K562 (cell line): ENCODE measurements around the gene EXOSC2. TPM values are rescaled to one million over a fixed set of nuclear protein-coding genes. Genes with fewer than 3 reads are reported as not detected.

ENCODE experiments used
- ATAC-seq: fragments of 200-7000 bp; cut with Tn5 transposase; 3 replicates; pipeline ENCODE4 v1.9.1; 2020; ENCODE audit warnings: moderate library complexity
- BruUV-seq: library from RNA; stranded (reverse); fragments of 400-500 nt; replicated peaks from 2 replicates; lab custom pipeline; 2021; lab: Mats Ljungman, UMichigan
- CTCF ChIA-PET: fragments of 300-600 bp; formaldehyde crosslinking; extraction: SDS; loops from one replicate; lab custom pipeline; 2021; ENCODE audit warnings: low intra/inter-chr PET ratio; lab: Yijun Ruan, JAX
- POLR2A ChIA-PET: fragments of 300-600, 350-650 bp; sonication (Branson Sonifier 250); formaldehyde crosslinking; extraction: SDS; loops from one replicate; lab custom pipeline; 2021; ENCODE audit warnings: antibody characterized with exemption, inconsistent platforms; lab: Yijun Ruan, JAX
- DNase-seq, 4 experiments: peaks; one replicate each; pipeline versions ENCODE4 v3.0.0 to v3.0.0-alpha.2; 2011 to 2018; ENCODE audit warnings: low spot score in 3 of 4, mixed read lengths in 3 of 4; ENCODE audit errors: extremely low read depth in 1 of 4
- FAIRE-seq: peaks from 2 replicates; lab custom pipeline; 2011; peaks lifted over from hg19 to GRCh38; lab: Jason Lieb, UNC
- H2AFZ ChIP-seq: 2 replicates; pipeline ENCODE4 v1.6.0; 2011; ENCODE audit warnings: low read depth, low read length, control low read depth, inconsistent platforms
- H3K27ac ChIP-seq: fragments of 200-600 bp; 3 replicates; pipeline ENCODE4 v1.8.0; 2011; ENCODE audit warnings: low read depth, mild to moderate bottlenecking, control low read depth, inconsistent platforms, low read length, moderate library complexity, mixed read lengths; ENCODE audit errors: extremely low read depth
- H3K27me3 ChIP-seq, 2 experiments: fragments of 300-600 bp in 1 of 2; 2 replicates in 1 of 2; 3 replicates in 1 of 2; pipeline versions ENCODE4 v1.6.0 to v1.8.0; 2011; ENCODE audit warnings: inconsistent platforms in 2 of 2, low read length in 2 of 2, mild to moderate bottlenecking in 1 of 2, mixed read lengths in 1 of 2, moderate library complexity in 1 of 2; ENCODE audit not compliant: control insufficient read depth in 2 of 2, insufficient read depth in 2 of 2
- H3K36me3 ChIP-seq: fragments of 300-600 bp; 3 replicates; pipeline ENCODE4 v1.8.0; 2011; ENCODE audit warnings: mild to moderate bottlenecking, low read length, inconsistent platforms; ENCODE audit not compliant: control insufficient read depth, insufficient read depth
- H3K4me1 ChIP-seq, 2 experiments: fragments of 200-600 bp in 1 of 2; replicated peaks in 1 of 2; 2 replicates in 1 of 2; 3 replicates in 1 of 2; pipeline versions ENCODE4 v1.5.1 to v1.8.0; 2011; ENCODE audit warnings: inconsistent platforms in 2 of 2, low read length in 2 of 2, mild to moderate bottlenecking in 1 of 2, mixed read lengths in 1 of 2, moderate library complexity in 1 of 2; ENCODE audit not compliant: control insufficient read depth in 2 of 2, insufficient read depth in 2 of 2
- H3K4me2 ChIP-seq: 2 replicates; pipeline ENCODE4 v1.6.1; 2011; ENCODE audit warnings: low read length, control low read depth, inconsistent platforms, mixed read lengths; ENCODE audit not compliant: insufficient read depth
- H3K4me3 ChIP-seq: fragments of 200-600 bp; sonication (generic), shearing (Covaris generic); 2 replicates; pipeline ENCODE4 v1.5.1; 2016; ENCODE audit warnings: control low read depth, inconsistent platforms
- H3K79me2 ChIP-seq: fragments of 200-600 bp; 3 replicates; pipeline ENCODE4 v1.8.0; 2011; ENCODE audit warnings: low read length, inconsistent platforms; ENCODE audit not compliant: control insufficient read depth, insufficient read depth
- H3K9ac ChIP-seq, 2 experiments: 2 replicates each; pipeline versions ENCODE4 v1.6.0 to v1.6.1; 2011; ENCODE audit warnings: low read depth in 2 of 2, low read length in 2 of 2, control low read depth in 1 of 2, inconsistent platforms in 1 of 2, mild to moderate bottlenecking in 1 of 2, mixed read lengths in 1 of 2; ENCODE audit not compliant: insufficient read depth in 1 of 2
- H3K9me1 ChIP-seq: one replicate; pipeline ENCODE4 v1.6.0; 2011; ENCODE audit warnings: inconsistent platforms, mild to moderate bottlenecking, low read length, moderate library complexity; ENCODE audit not compliant: control insufficient read depth, insufficient read depth
- H3K9me3 ChIP-seq: replicated peaks from 2 replicates; pipeline ENCODE4 v1.5.1; 2011; ENCODE audit warnings: low read depth, low read length, inconsistent platforms; ENCODE audit not compliant: control insufficient read depth, insufficient read depth
- H4K20me1 ChIP-seq: replicated peaks from 2 replicates; pipeline ENCODE4 v1.6.1; 2011; ENCODE audit warnings: low read length, inconsistent platforms, mixed read lengths; ENCODE audit not compliant: control insufficient read depth, insufficient read depth
- CBX1 ChIP-seq: sonication (generic); IDR thresholded peaks from 2 replicates; pipeline ENCODE4 v1.6.1; 2016; ENCODE audit warnings: antibody characterized with exemption, low read depth, mild to moderate bottlenecking
- HNRNPUL1 ChIP-seq: fragments of 200-400 bp; formaldehyde crosslinking; IDR thresholded peaks from 2 replicates; pipeline ENCODE4 v1.6.1; 2017; ENCODE audit warnings: low read length
- MEF2A ChIP-seq: IDR thresholded peaks from 2 replicates; pipeline ENCODE4 v1.6.1; 2011; ENCODE audit warnings: low read depth, mild to moderate bottlenecking, low read length, moderate library complexity; ENCODE audit not compliant: control insufficient read depth
- SMAD3 ChIP-seq: fragments of 450-650 bp; formaldehyde crosslinking; conservative IDR thresholded peaks from 2 replicates; pipeline ENCODE4 v1.4.0; 2020; ENCODE audit warnings: mild to moderate bottlenecking
- ZFP91 ChIP-seq: sonication (generic); formaldehyde crosslinking; IDR thresholded peaks from 2 replicates; pipeline ENCODE4 v1.8.0; 2022; ENCODE audit warnings: mild to moderate bottlenecking, missing genetic modification reagents
- ZNF507 ChIP-seq: conservative IDR thresholded peaks from 2 replicates; pipeline ENCODE4 v1.6.1; 2017; ENCODE audit warnings: missing genetic modification characterization, missing compliant biosample characterization
- ZNF778 ChIP-seq: fragments of 450-650 bp; formaldehyde crosslinking; IDR thresholded peaks from 2 replicates; pipeline ENCODE4 v1.4.0; 2020; ENCODE audit warnings: mild to moderate bottlenecking, moderate library complexity
- WGBS: fragments of 100-300 bp; shearing (Covaris generic); methylation state at CpG from one replicate; pipeline ENCODE4 v1.1.6; 2016; ENCODE audit warnings: low coverage, mixed read lengths; ENCODE audit not compliant: insufficient coverage; ENCODE audit errors: missing lambda C conversion rate; 5-methylcytosine and 5-hydroxymethylcytosine counted together
- in situ Hi-C: fragments of 300-500 bp; cut with MboI; formaldehyde crosslinking; loops from 4 replicates; pipeline ENCODE4 v1.15.0; 2018; ENCODE audit warnings: inconsistent platforms, mixed read lengths
- intact Hi-C: fragments of 100-400 bp; cut with micrococcal nuclease; formaldehyde crosslinking; loops from 2 replicates; pipeline ENCODE4 v1.14.2; 2022
- polyA plus RNA-seq, 8 experiments: library from polyadenylated mRNA; depleted of rRNA in 4 of 8; stranded (reverse) in 5 of 8; unstranded in 3 of 8; fragments of >200 nt; fragmentation: Nextera tagmentation in 2 of 8; fragmentation: Illumina TruSeq in 1 of 8; extraction: Ambion mirVana in 2 of 8; extraction: Trizol in 1 of 8; gene quantifications; 2 replicates each; pipeline versions ENCODE4 v1.2.1 to v1.2.3, GENCODE V29; 2011 to 2014; ENCODE audit warnings: inconsistent platforms in 1 of 8, missing spikeins in 1 of 8
- total RNA-seq, 7 experiments: library from RNA; depleted of rRNA in 6 of 7; stranded (reverse); fragments of >200 nt in 6 of 7; fragmentation: Illumina TruSeq in 2 of 7; extraction: Trizol in 2 of 7; gene quantifications; 2 replicates each; pipeline versions ENCODE4 v1.2.1 to v1.2.3, GENCODE V29; 2011 to 2021; ENCODE audit warnings: low replicate concordance in 1 of 7

The EXOSC2 gene
- total and polyA plus RNA-seq, 9 of the 15 experiments (the other 6 are each of a cell fraction or from before 2014, with no cell fraction given): 46.0 to 101 (median 77.6) TPM

GRCh38 chr9:130662970-130663257 lies 30.7 kb upstream of the EXOSC2 start:
- H3K4me3 ChIP-seq: no peak overlapping the region
- H3K4me1 ChIP-seq: peaks cover 0 to 69% of the 10 kb centered on the region in 2 experiments; a peak in 2 of 5 replicates
- ATAC-seq (no peak; the same call in 2 of the 3 replicates), FAIRE-seq (no peak), DNase-seq (no peak)
- no peak overlapping the region for H3K4me2 ChIP-seq
- H3K27me3 ChIP-seq: peaks cover 73 to 90% of the 10 kb centered on the region in 2 experiments
- H4K20me1 ChIP-seq: peaks cover 6% of the 10 kb centered on the region
- in situ Hi-C loops: no loop called here
- POLR2A ChIA-PET: interaction anchor here (0.5 kb wide), 1 partner anchor 336 kb away, joined by 3 read pairs; no protein-coding TSS in a partner anchor
- BruUV-seq: no TSS peak
- H3K9me1 ChIP-seq: no peaks in the 10 kb centered on the region
- CTCF ChIA-PET: no interaction called here
- H2AFZ ChIP-seq: no peak overlapping the region
- no peak overlapping the region for H3K27ac ChIP-seq
- intact Hi-C loops: no loop called here
- 24% methylated on average over 11 of the region's 15 CpGs for WGBS
- no peaks in the 10 kb centered on the region for H3K9me3 ChIP-seq
- no peak for TF ChIP-seq ZFP91 (CRISPR knock-in tag)
- no peak for TF ChIP-seq CBX1
- no peak for TF ChIP-seq SMAD3
- TF ChIP-seq MEF2A: no peak
- TF ChIP-seq ZNF507 (tag): no peak
- no peak for TF ChIP-seq ZNF778 (CRISPR knock-in tag)
- TF ChIP-seq HNRNPUL1: no peak
- no peak overlapping the region for H3K9ac ChIP-seq
- no peaks in the 10 kb centered on the region for H3K36me3 ChIP-seq
- H3K79me2 ChIP-seq: no peaks in the 10 kb centered on the region
